Stimulated activated CD4-positive, alpha-beta T cell treated with anti-CD3 and anti-CD28 coated beads, Interleukin-15, amount 100 ng/mL, for 24 hours (primary cell): ENCODE results near the gene TMEM63B.
A peak's percentile ranks its signal among the peaks of the same experiment; 100 is the strongest.
"Not testable (repeated sequence)": the region's sequence is repeated elsewhere in the genome, so short reads cannot be mapped to it uniquely, and the experiment has no call there.

Experiments
- DNase-seq: peaks from one replicate; pipeline ENCODE4 v3.0.0-alpha.2; 2020

Gene TMEM63B

GRCh38 chr6:44172731-44173500, 45.6 kb downstream of the TMEM63B start:
- peak; percentile 88 for DNase-seq

- DNase-seq = no peak
These were observed 48.9 kb downstream of the TMEM63B start for GRCh38 chr6:44176130-44176761.

- DNase-seq = peak; percentile 26
These were observed 49.6 kb downstream of the TMEM63B start for GRCh38 chr6:44176762-44177509.

GRCh38 chr6:44177691-44178423, 50.5 kb downstream of the TMEM63B start:
- no peak for DNase-seq

GRCh38 chr6:44178424-44179071, 51.2 kb downstream of the TMEM63B start:
- no peak for DNase-seq

- no peak for DNase-seq
These were observed 51.8 kb downstream of the TMEM63B start for GRCh38 chr6:44179072-44179536.

- DNase-seq = no peak
These were observed 52.3 kb downstream of the TMEM63B start for GRCh38 chr6:44179648-44180047.

GRCh38 chr6:44180406-44180805, 53.1 kb downstream of the TMEM63B start:
- DNase-seq = no peak

- no peak for DNase-seq
These were observed 53.5 kb downstream of the TMEM63B start for GRCh38 chr6:44180886-44181285.

GRCh38 chr6:44181784-44182183, 54.4 kb downstream of the TMEM63B start:
- not testable (repeated sequence) for DNase-seq

- no peak for DNase-seq
These were observed 55.6 kb downstream of the TMEM63B start for GRCh38 chr6:44182911-44183390.

- no peak for DNase-seq
These were observed 56.4 kb downstream of the TMEM63B start for GRCh38 chr6:44183783-44184182.

- DNase-seq = not testable (repeated sequence)
These were observed 58.0 kb downstream of the TMEM63B start for GRCh38 chr6:44185356-44185755.

- no peak for DNase-seq
These were observed 58.7 kb downstream of the TMEM63B start for GRCh38 chr6:44185953-44186634.

GRCh38 chr6:44186635-44187025, 59.3 kb downstream of the TMEM63B start:
- no peak for DNase-seq

GRCh38 chr6:44188819-44189218, 61.5 kb downstream of the TMEM63B start:
- DNase-seq = no peak

- no peak for DNase-seq
These were observed 61.9 kb downstream of the TMEM63B start for GRCh38 chr6:44189257-44189656.

- no peak for DNase-seq
These were observed 63.4 kb downstream of the TMEM63B start for GRCh38 chr6:44190715-44191114.

GRCh38 chr6:44192428-44193041, 65.2 kb downstream of the TMEM63B start:
- DNase-seq = no peak

- DNase-seq = no peak
These were observed 66.1 kb downstream of the TMEM63B start for GRCh38 chr6:44193307-44193910.

- DNase-seq = no peak
These were observed 67.0 kb downstream of the TMEM63B start for GRCh38 chr6:44194326-44194725.
